Body of pancreas (tissue), 4 donors: ENCODE data around the gene SRI. TPM values are rescaled to one million over a fixed set of nuclear protein-coding genes. Genes with fewer than 3 reads are reported as not detected.

Experiments
- ATAC-seq: fragments of 150-250 bp; one replicate; pipeline ENCODE4 v1.9.1; 2016
- DNase-seq, 4 donors: peaks; one replicate each; pipeline ENCODE4 v3.0.0-alpha.2; 2019
- H3K27ac ChIP-seq, 4 donors: fragments of 200-600 bp; sonication (generic); 1 replicate in 3 of 4; 2 replicates in 1 of 4; pipeline versions ENCODE4 v1.5.1 to v1.6.1; 2016 to 2019; ENCODE audit warnings: mild to moderate bottlenecking in 1 of 4, mixed read lengths in 1 of 4, moderate library complexity in 1 of 4
- H3K27me3 ChIP-seq, 2 donors: fragments of 200-600 bp; sonication (generic); one replicate each; pipeline ENCODE4 v1.6.0; 2016; ENCODE audit warnings: mild to moderate bottlenecking in 1 of 2
- H3K36me3 ChIP-seq, 2 donors: fragments of 200-600 bp; sonication (generic); replicated peaks in 1 of 2; 2 replicates each; pipeline ENCODE4 v1.5.1; 2016; ENCODE audit warnings: low read depth in 2 of 2; ENCODE audit not compliant: insufficient read depth in 1 of 2
- H3K4me1 ChIP-seq: fragments of 200-600 bp; sonication (generic); one replicate; pipeline ENCODE4 v1.6.0; 2016
- H3K4me3 ChIP-seq, 2 donors: fragments of 200-600 bp; sonication (generic); 1 replicate in 1 of 2; 2 replicates in 1 of 2; pipeline ENCODE4 v1.5.1; 2016 to 2019
- H3K9me3 ChIP-seq, 3 donors: fragments of 200-600 bp; sonication (generic); 1 replicate in 2 of 3; 2 replicates in 1 of 3; pipeline ENCODE4 v1.5.1; 2016
- POLR2A ChIP-seq, 3 donors: fragments of 450-650 bp; IDR thresholded peaks; one replicate each; pipeline ENCODE4 v1.6.1; 2016; ENCODE audit warnings: antibody characterized with exemption in 3 of 3, mild to moderate bottlenecking in 2 of 3
- WGBS, 2 donors: methylation state at CpG; one replicate each; pipeline ENCODE4 v1.1.5; 2017; 5-methylcytosine and 5-hydroxymethylcytosine counted together
- intact Hi-C: fragments of 100-400 bp; cut with DNase I; formaldehyde crosslinking; loops from one replicate; pipeline ENCODE4 v1.15.1; 2023
- total RNA-seq, 2 donors: library from RNA; depleted of rRNA; stranded (reverse); fragments of >200 nt; gene quantifications; one replicate each; pipeline ENCODE4 v1.1.0, GENCODE V29; 2016
- TF ChIP-seq, protein P1 (sequence below), 7 experiments: fragments of 450-650 bp in 4 of 7; fragments of 200-600 bp in 3 of 7; sonication (generic) in 3 of 7; IDR thresholded peaks; one replicate each; pipeline ENCODE4 v1.5.1; 2016 to 2019; ENCODE audit warnings: antibody characterized with exemption in 7 of 7

The SRI gene
- total RNA-seq, 2 donors from 2014 or later, result 23.1 to 36.3 TPM

DNA sequence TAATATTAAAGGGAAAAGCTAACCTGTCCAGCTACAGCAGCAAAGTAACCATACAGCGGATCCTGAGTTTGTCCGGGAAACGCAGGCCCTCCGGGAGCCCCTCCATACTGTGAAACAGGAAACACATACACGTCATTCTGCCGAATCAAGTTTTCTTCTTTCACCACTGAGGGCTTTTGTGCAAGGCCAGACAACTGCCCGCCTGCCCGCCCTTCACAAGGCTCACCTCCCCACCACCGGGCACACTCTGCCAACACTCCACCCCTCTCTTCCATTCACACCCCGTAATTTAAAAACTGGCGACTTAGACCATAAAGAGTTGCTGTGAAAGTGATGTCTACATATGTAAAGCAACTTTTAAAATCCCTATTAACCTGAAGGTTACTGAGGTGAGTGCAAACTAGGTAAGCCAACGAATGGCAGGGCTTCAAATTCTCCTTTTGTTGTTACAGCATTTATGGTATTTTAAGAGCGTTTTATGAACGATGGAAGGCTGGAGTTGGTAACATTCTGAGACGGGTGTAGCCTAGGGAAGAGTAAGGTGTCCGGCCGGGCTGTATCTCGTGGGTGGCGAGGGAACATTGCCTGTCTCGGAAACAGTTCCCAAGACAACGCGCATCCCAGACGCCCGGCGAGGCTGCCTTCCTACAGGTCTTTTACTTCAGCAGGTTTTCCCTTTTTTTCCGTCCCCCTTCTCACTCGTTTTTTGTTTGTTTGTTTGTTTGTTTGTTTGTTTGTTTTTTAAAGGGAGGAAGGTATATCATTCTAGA, 817 bp downstream of the SRI start:
- Histone ChIP-seq H3K4me1 (peaks cover 20% of the 10 kb centered on the region), H3K27me3 (no peaks in the 10 kb centered on the region), H3K27ac (peak overlapping the region; percentile 86 to 99 (median 96)), H3K4me3 (peak overlapping the region; percentile 66 to 74), H3K9me3 (no peaks in the 10 kb centered on the region), H3K36me3 (peaks cover 0 to 7% of the 10 kb centered on the region in 2 donors)
- 0 to 1% methylated on average over 27 of the region's 27 CpGs for WGBS, 2 donors
- peak; percentile 55 for ATAC-seq
- intact Hi-C loops, result no loop called here
- peak in 2 of 3 donors; percentile 43 to 58 for TF ChIP-seq POLR2A (IDR thresholded peaks at IDR 0.05)
- TF ChIP-seq, protein P1, sequence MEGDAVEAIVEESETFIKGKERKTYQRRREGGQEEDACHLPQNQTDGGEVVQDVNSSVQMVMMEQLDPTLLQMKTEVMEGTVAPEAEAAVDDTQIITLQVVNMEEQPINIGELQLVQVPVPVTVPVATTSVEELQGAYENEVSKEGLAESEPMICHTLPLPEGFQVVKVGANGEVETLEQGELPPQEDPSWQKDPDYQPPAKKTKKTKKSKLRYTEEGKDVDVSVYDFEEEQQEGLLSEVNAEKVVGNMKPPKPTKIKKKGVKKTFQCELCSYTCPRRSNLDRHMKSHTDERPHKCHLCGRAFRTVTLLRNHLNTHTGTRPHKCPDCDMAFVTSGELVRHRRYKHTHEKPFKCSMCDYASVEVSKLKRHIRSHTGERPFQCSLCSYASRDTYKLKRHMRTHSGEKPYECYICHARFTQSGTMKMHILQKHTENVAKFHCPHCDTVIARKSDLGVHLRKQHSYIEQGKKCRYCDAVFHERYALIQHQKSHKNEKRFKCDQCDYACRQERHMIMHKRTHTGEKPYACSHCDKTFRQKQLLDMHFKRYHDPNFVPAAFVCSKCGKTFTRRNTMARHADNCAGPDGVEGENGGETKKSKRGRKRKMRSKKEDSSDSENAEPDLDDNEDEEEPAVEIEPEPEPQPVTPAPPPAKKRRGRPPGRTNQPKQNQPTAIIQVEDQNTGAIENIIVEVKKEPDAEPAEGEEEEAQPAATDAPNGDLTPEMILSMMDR (IDR thresholded peaks at IDR 0.05), result peak in 1 of 7 experiments; percentile 4
- DNase-seq, result peak; percentile 63 to 82 (median 76)

GRCh38 chr7:88218429-88218745, 1.5 kb downstream of the SRI start:
- peak overlapping the region; percentile 17 to 99 (median 96) for H3K27ac ChIP-seq
- intact Hi-C loops, result no loop called here

GRCh38 chr7:88217675-88218428, 2.0 kb downstream of the SRI start:
- H3K27me3 ChIP-seq, result no peaks in the 10 kb centered on the region
- H3K9me3 ChIP-seq, result no peaks in the 10 kb centered on the region
- peaks cover 20% of the 10 kb centered on the region for H3K4me1 ChIP-seq
- DNase-seq (no peak), ATAC-seq (no peak)
- WGBS, 2 donors, result 24 to 29% methylated on average over 1 of the region's 1 CpG
- TF ChIP-seq, protein P1 (IDR thresholded peaks at IDR 0.05), result no peak
- TF ChIP-seq POLR2A (IDR thresholded peaks at IDR 0.05), result no peak
- no peak overlapping the region for H3K4me3 ChIP-seq
- peaks cover 0 to 8% of the 10 kb centered on the region in 2 donors for H3K36me3 ChIP-seq
- intact Hi-C loops, result no loop called here
- peak overlapping the region in 1 of 4 donors; percentile 95 for H3K27ac ChIP-seq

More at GRCh38 chr7:88218429-88218745, 1.5 kb downstream of the SRI start:
- Histone ChIP-seq H3K36me3 (peaks cover 0 to 8% of the 10 kb centered on the region in 2 donors), H3K9me3 (no peaks in the 10 kb centered on the region), H3K4me1 (peaks cover 20% of the 10 kb centered on the region), H3K4me3 (peak overlapping the region in 1 of 2 donors; percentile 74), H3K27me3 (no peaks in the 10 kb centered on the region)
- ATAC-seq, result no peak
- WGBS, 2 donors, result 21 to 37% methylated on average over 5 of the region's 5 CpGs
- TF ChIP-seq, protein P1 (IDR thresholded peaks at IDR 0.05), result no peak
- no peak for TF ChIP-seq POLR2A (IDR thresholded peaks at IDR 0.05)
- DNase-seq, result no peak

GRCh38 chr7:88216276-88216675, 3.6 kb downstream of the SRI start:
- no peak overlapping the region for H3K27ac ChIP-seq
- no peak for TF ChIP-seq POLR2A (IDR thresholded peaks at IDR 0.05)
- TF ChIP-seq, protein P1 (IDR thresholded peaks at IDR 0.05), result no peak
- peaks cover 19% of the 10 kb centered on the region for H3K4me1 ChIP-seq
- DNase-seq (no peak), ATAC-seq (no peak)
- peaks cover 0 to 12% of the 10 kb centered on the region in 2 donors for H3K36me3 ChIP-seq
- no peaks in the 10 kb centered on the region for H3K27me3 ChIP-seq
- no peaks in the 10 kb centered on the region for H3K9me3 ChIP-seq
- H3K4me3 ChIP-seq, result no peak overlapping the region
- intact Hi-C loops, result no loop called here
